H1 (cell line): ENCODE data around the gene PCDHB12. TPM values are rescaled to one million over a fixed set of nuclear protein-coding genes. Genes with fewer than 3 reads are reported as not detected.
"Not testable (repeated sequence)": the region's sequence is repeated elsewhere in the genome, so short reads cannot be mapped to it uniquely, and the experiment has no call there.

Experiments
- CTCF ChIA-PET: fragments of 300-600 bp; sonication (Branson Sonifier 250); formaldehyde crosslinking; loops from one replicate; lab custom pipeline; 2021; ENCODE audit not compliant: partially characterized antibody; lab: Charles Lee
- POLR2A ChIA-PET: fragments of 300-600 bp; sonication (Branson Sonifier 250); formaldehyde crosslinking; loops from one replicate; lab custom pipeline; 2021; ENCODE audit warnings: inconsistent platforms; ENCODE audit not compliant: partially characterized antibody; lab: Charles Lee
- DNase-seq, 2 experiments: peaks; one replicate each; pipeline versions ENCODE4 v3.0.0 to v3.0.0-alpha.2; 2010 to 2022; ENCODE audit warnings: low spot score in 2 of 2, low read depth in 1 of 2, mixed read lengths in 1 of 2
- FAIRE-seq: peaks from 2 replicates; lab custom pipeline; 2011; peaks lifted over from hg19 to GRCh38; lab: Jason Lieb, UNC
- H2AFZ ChIP-seq: 2 replicates; pipeline ENCODE4 v1.8.1; 2012; ENCODE audit warnings: low read length, inconsistent platforms
- H2AK5ac ChIP-seq: 2 replicates; pipeline ENCODE4 v1.6.1; 2013; ENCODE audit warnings: low read depth, low read length
- H2BK120ac ChIP-seq: replicated peaks from 2 replicates; pipeline ENCODE3; 2013; ENCODE audit warnings: low read depth, low read length, inconsistent platforms
- H2BK12ac ChIP-seq: 2 replicates; pipeline ENCODE4 v1.6.1; 2013; ENCODE audit warnings: low read depth, low read length
- H2BK15ac ChIP-seq: 2 replicates; pipeline ENCODE4 v1.6.1; 2013; ENCODE audit warnings: low read length
- H2BK20ac ChIP-seq: 2 replicates; pipeline ENCODE4 v1.6.1; 2013; ENCODE audit warnings: low read length
- H2BK5ac ChIP-seq: 2 replicates; pipeline ENCODE4 v1.6.1; 2013; ENCODE audit warnings: low read depth, low read length
- H3K14ac ChIP-seq: 2 replicates; pipeline ENCODE4 v1.6.1; 2013; ENCODE audit warnings: inconsistent platforms; ENCODE audit not compliant: insufficient read length
- H3K18ac ChIP-seq: 2 replicates; pipeline ENCODE4 v1.6.1; 2013; ENCODE audit warnings: low read length; ENCODE audit errors: extremely low read depth
- H3K23ac ChIP-seq: 2 replicates; pipeline ENCODE4 v1.6.1; 2013; ENCODE audit warnings: inconsistent platforms; ENCODE audit not compliant: insufficient read length
- H3K23me2 ChIP-seq: 2 replicates; pipeline ENCODE4 v1.6.1; 2013; ENCODE audit warnings: low read depth, low read length
- H3K27ac ChIP-seq: 2 replicates; pipeline ENCODE4 v1.6.1; 2011; ENCODE audit warnings: low read depth, low read length, inconsistent platforms
- H3K27me3 ChIP-seq, 4 experiments: replicated peaks in 1 of 4; 1 replicate in 1 of 4; 2 replicates in 3 of 4; pipeline versions ENCODE4 v1.6.1 to v1.8.1; 2011 to 2013; ENCODE audit warnings: low read length in 3 of 4, mild to moderate bottlenecking in 3 of 4, inconsistent platforms in 2 of 4, mixed read lengths in 2 of 4, moderate library complexity in 1 of 4; ENCODE audit not compliant: control insufficient read depth in 3 of 4, insufficient read depth in 3 of 4; ENCODE audit errors: extremely low read depth in 1 of 4
- H3K36me3 ChIP-seq, 4 experiments: 2 replicates each; pipeline versions ENCODE4 v1.6.1 to v1.8.1; 2011 to 2013; ENCODE audit warnings: mild to moderate bottlenecking in 4 of 4, low read length in 3 of 4, moderate library complexity in 2 of 4, control low read depth in 1 of 4, inconsistent platforms in 1 of 4; ENCODE audit not compliant: insufficient read depth in 4 of 4, control insufficient read depth in 2 of 4
- H3K4ac ChIP-seq: replicated peaks from 2 replicates; pipeline ENCODE3; 2013; ENCODE audit warnings: low read length, low read depth, mixed read lengths, inconsistent platforms; ENCODE audit not compliant: insufficient read length
- H3K4me1 ChIP-seq, 4 experiments: replicated peaks in 1 of 4; 1 replicate in 1 of 4; 2 replicates in 3 of 4; pipeline versions ENCODE4 v1.6.1 to v1.8.1; 2011 to 2013; ENCODE audit warnings: low read length in 3 of 4, inconsistent platforms in 2 of 4, mixed read lengths in 1 of 4; ENCODE audit not compliant: insufficient read depth in 4 of 4, control insufficient read depth in 3 of 4
- H3K4me2 ChIP-seq, 2 experiments: 2 replicates each; pipeline versions ENCODE4 v1.6.1 to v1.8.1; 2011 to 2013; ENCODE audit warnings: low read depth in 2 of 2, low read length in 2 of 2, control low read depth in 1 of 2, inconsistent platforms in 1 of 2, mild to moderate bottlenecking in 1 of 2; ENCODE audit not compliant: insufficient read depth in 1 of 2
- H3K4me3 ChIP-seq, 4 experiments: fragments of 200-600, 300-600 bp in 1 of 4; sonication (generic), shearing (Covaris generic), sonication (Bioruptor Twin) in 1 of 4; 2 replicates each; pipeline versions ENCODE4 v1.5.1 to v1.8.1; 2011 to 2016; ENCODE audit warnings: low read length in 4 of 4, low read depth in 3 of 4, control low read depth in 2 of 4, inconsistent platforms in 2 of 4, mild to moderate bottlenecking in 2 of 4, mixed read lengths in 1 of 4, moderate library complexity in 1 of 4; ENCODE audit not compliant: insufficient read depth in 2 of 4; ENCODE audit errors: extremely low read depth in 1 of 4
- H3K56ac ChIP-seq: replicated peaks from 2 replicates; pipeline ENCODE3; 2013; ENCODE audit warnings: low read depth, mild to moderate bottlenecking, mixed read lengths, low read length, inconsistent platforms; ENCODE audit not compliant: insufficient read length
- H3K79me1 ChIP-seq: 2 replicates; pipeline ENCODE4 v1.6.1; 2013; ENCODE audit warnings: low read depth, low read length, control low read depth
- H3K79me2 ChIP-seq, 2 experiments: 2 replicates each; pipeline versions ENCODE4 v1.6.1 to v1.8.1; 2012 to 2013; ENCODE audit warnings: low read length in 2 of 2, mild to moderate bottlenecking in 2 of 2, inconsistent platforms in 1 of 2; ENCODE audit not compliant: insufficient read depth in 2 of 2, control insufficient read depth in 1 of 2
- H3K9ac ChIP-seq, 4 experiments: replicated peaks in 1 of 4; 1 replicate in 1 of 4; 2 replicates in 3 of 4; pipeline versions ENCODE4 v1.6.1 to v1.8.1; 2011 to 2013; ENCODE audit warnings: low read depth in 3 of 4, low read length in 3 of 4, control low read depth in 2 of 4, mild to moderate bottlenecking in 2 of 4, moderate library complexity in 2 of 4, inconsistent platforms in 1 of 4; ENCODE audit errors: extremely low read depth in 1 of 4
- H3K9me3 ChIP-seq, 2 experiments: 2 replicates each; pipeline versions ENCODE4 v1.6.1 to v1.8.1; 2012 to 2013; ENCODE audit warnings: mild to moderate bottlenecking in 2 of 2, moderate library complexity in 2 of 2, control low read depth in 1 of 2, inconsistent platforms in 1 of 2, low read depth in 1 of 2, low read length in 1 of 2, mixed read lengths in 1 of 2; ENCODE audit not compliant: insufficient read depth in 2 of 2
- H4K20me1 ChIP-seq, 2 experiments: replicated peaks in 1 of 2; 2 replicates each; pipeline versions ENCODE3 to v1.8.1; 2011 to 2013; ENCODE audit warnings: inconsistent platforms in 2 of 2, low read length in 2 of 2, mild to moderate bottlenecking in 1 of 2; ENCODE audit not compliant: insufficient read depth in 2 of 2, control insufficient read depth in 1 of 2
- H4K5ac ChIP-seq: 2 replicates; pipeline ENCODE4 v1.6.1; 2013; ENCODE audit warnings: low read length, low read depth, mixed read lengths, inconsistent platforms; ENCODE audit not compliant: insufficient read length
- H4K8ac ChIP-seq: 2 replicates; pipeline ENCODE4 v1.8.0; 2013; ENCODE audit warnings: mild to moderate bottlenecking, moderate library complexity, low read length, inconsistent platforms; ENCODE audit not compliant: insufficient read depth; ENCODE audit errors: extremely low read depth
- H4K91ac ChIP-seq: replicated peaks from 2 replicates; pipeline ENCODE3; 2013; ENCODE audit warnings: low read length, mixed read lengths, inconsistent platforms; ENCODE audit not compliant: insufficient read length
- WGBS, 2 experiments: shearing (Covaris generic) in 1 of 2; methylation state at CpG; one replicate each; pipeline versions ENCODE4 v1.1.6 to v1.1.7; 2013 to 2015; ENCODE audit warnings: low lambda C conversion rate in 2 of 2, mixed read lengths in 2 of 2, inconsistent platforms in 1 of 2, low coverage in 1 of 2, missing lambda C conversion rate in 1 of 2; ENCODE audit not compliant: insufficient replicate concordance in 2 of 2, insufficient coverage in 1 of 2, insufficient read length in 1 of 2; ENCODE audit errors: extremely low coverage in 1 of 2, missing lambda C conversion rate in 1 of 2; 5-methylcytosine and 5-hydroxymethylcytosine counted together
- polyA plus RNA-seq, 7 experiments: library from polyadenylated mRNA; depleted of rRNA in 3 of 7; stranded (reverse) in 5 of 7; unstranded in 2 of 7; fragments of >200 nt in 5 of 7; fragments of 200-250 nt in 2 of 7; gene quantifications; 1 replicate in 5 of 7; 2 replicates in 1 of 7; 4 replicates in 1 of 7; pipeline versions ENCODE4 v1.2.1 to v1.2.3, GENCODE V29; 2011 to 2013; ENCODE audit warnings: missing spikeins in 2 of 7, mixed read lengths in 2 of 7
- total RNA-seq: library from RNA; stranded (reverse); fragmentation: NEBNext Ultra II Directional; extraction: Animal tissue kit (Norgen Biotek cat#: 25700); gene quantifications from 2 replicates; pipeline ENCODE4 v1.2.1, GENCODE V29; 2021

The PCDHB12 gene
- total and polyA plus RNA-seq, 2 of the 8 experiments (the other 6 are each of a cell fraction or from before 2014, with no cell fraction given) = 1.1 to 2.0 TPM

DNA sequence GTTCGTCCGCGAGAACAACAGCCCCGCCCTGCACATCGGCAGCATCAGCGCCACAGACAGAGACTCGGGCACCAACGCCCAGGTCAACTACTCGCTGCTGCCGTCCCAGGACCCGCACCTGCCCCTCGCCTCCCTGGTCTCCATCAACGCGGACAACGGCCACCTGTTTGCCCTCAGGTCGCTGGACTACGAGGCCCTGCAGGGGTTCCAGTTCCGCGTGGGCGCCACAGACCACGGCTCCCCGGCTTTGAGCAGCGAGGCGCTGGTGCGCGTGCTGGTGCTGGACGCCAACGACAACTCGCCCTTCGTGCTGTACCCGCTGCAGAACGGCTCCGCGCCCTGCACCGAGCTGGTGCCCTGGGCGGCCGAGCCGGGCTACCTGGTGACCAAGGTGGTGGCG lies 1.8 kb downstream of the PCDHB12 start:
- H3K18ac ChIP-seq, H2AK5ac ChIP-seq, H2BK20ac ChIP-seq, H2AFZ ChIP-seq, H4K8ac ChIP-seq, H3K79me1 ChIP-seq, H4K20me1 ChIP-seq, H3K36me3 ChIP-seq, H3K23me2 ChIP-seq, H2BK15ac ChIP-seq, H3K4me1 ChIP-seq, H2BK120ac ChIP-seq, H4K5ac ChIP-seq, FAIRE-seq, H2BK12ac ChIP-seq, H3K9ac ChIP-seq, H3K23ac ChIP-seq, CTCF ChIA-PET, H3K79me2 ChIP-seq, H3K56ac ChIP-seq, H3K27me3 ChIP-seq, H3K4me3 ChIP-seq, H4K91ac ChIP-seq, DNase-seq, POLR2A ChIA-PET, H3K27ac ChIP-seq, H2BK5ac ChIP-seq, H3K14ac ChIP-seq, H3K4me2 ChIP-seq, H3K4ac ChIP-seq: not testable (repeated sequence)
- peaks cover 5 to 20% of the 10 kb centered on the region in 2 experiments; a peak in 3 of 4 replicates for H3K9me3 ChIP-seq
- 91% methylated on average over 35 of the region's 39 CpGs; no CpG with 5 or more reads in 1 of the 2 experiments for whole genome bisulfite sequencing, 2 experiments

DNA sequence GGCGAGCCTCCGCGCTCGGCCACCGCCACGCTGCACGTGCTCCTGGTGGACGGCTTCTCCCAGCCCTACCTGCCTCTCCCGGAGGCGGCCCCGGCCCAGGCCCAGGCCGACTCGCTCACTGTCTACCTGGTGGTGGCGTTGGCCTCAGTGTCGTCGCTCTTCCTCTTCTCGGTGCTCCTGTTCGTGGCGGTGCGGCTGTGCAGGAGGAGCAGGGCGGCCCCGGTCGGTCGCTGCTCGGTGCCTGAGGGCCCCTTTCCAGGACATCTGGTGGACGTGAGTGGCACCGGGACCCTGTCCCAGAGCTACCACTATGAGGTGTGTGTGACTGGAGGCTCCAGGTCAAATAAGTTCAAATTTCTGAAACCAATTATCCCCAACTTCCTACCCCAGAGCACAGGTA lies 2.3 kb downstream of the PCDHB12 start:
- H3K79me2 ChIP-seq, H4K20me1 ChIP-seq, H3K27ac ChIP-seq, H3K9ac ChIP-seq, H2AK5ac ChIP-seq, FAIRE-seq, POLR2A ChIA-PET, H3K14ac ChIP-seq, H2BK12ac ChIP-seq, H3K4ac ChIP-seq, H3K23ac ChIP-seq, H2BK20ac ChIP-seq, H2BK120ac ChIP-seq, H2BK15ac ChIP-seq, H3K27me3 ChIP-seq, H3K56ac ChIP-seq, H4K8ac ChIP-seq, H2AFZ ChIP-seq, H3K23me2 ChIP-seq, H3K36me3 ChIP-seq, H3K18ac ChIP-seq, H3K4me1 ChIP-seq, H3K79me1 ChIP-seq, H4K91ac ChIP-seq, DNase-seq, H2BK5ac ChIP-seq, H4K5ac ChIP-seq, CTCF ChIA-PET, H3K4me3 ChIP-seq, H3K4me2 ChIP-seq: not testable (repeated sequence)
- whole genome bisulfite sequencing, 2 experiments = 95% methylated on average over 10 of the region's 27 CpGs; no CpG with 5 or more reads in 1 of the 2 experiments
- H3K9me3 ChIP-seq = peaks cover 7 to 24% of the 10 kb centered on the region in 2 experiments; a peak in 3 of 4 replicates
